Left renal pelvis (tissue), 4 donors: ENCODE results near the gene FAM222A. TPM values are rescaled to one million over a fixed set of nuclear protein-coding genes. Genes with fewer than 3 reads are reported as not detected.

Experiments used
- DNase-seq, 4 donors: peaks; one replicate each; pipeline ENCODE4 v3.0.0-alpha.2; 2013; ENCODE audit warnings: low read depth in 4 of 4, low spot score in 3 of 4
- polyA plus RNA-seq, 4 donors: library from polyadenylated mRNA; unstranded; fragments of 120-200 nt; gene quantifications; one replicate each; pipeline ENCODE4 v1.2.1, GENCODE V29; 2013; ENCODE audit not compliant: insufficient read length in 4 of 4

FAM222A gene
- polyA plus RNA-seq, 4 donors: 2.1 to 10.1 (median 6.5) TPM

DNA sequence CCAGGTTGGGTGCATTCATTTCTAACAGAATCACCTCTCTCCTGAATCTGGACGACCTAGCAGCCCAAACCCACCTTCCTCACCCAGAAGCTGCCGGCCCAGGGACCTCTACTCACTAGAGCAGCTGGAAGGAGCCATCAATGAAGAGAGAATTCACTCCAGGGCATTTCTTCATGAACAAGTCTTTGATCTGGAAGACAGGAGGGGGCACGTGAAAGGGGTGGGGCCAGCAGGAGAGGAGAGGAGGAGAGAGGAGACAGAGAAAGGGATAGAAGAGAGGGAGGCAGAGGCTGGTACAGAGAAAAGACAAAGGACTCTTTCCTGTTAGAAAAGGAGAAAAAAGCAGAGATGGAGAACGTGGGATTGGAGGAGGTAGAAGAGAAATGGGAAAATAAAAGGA, 79.8 kb downstream of the FAM222A start:
- no peak for DNase-seq

DNA sequence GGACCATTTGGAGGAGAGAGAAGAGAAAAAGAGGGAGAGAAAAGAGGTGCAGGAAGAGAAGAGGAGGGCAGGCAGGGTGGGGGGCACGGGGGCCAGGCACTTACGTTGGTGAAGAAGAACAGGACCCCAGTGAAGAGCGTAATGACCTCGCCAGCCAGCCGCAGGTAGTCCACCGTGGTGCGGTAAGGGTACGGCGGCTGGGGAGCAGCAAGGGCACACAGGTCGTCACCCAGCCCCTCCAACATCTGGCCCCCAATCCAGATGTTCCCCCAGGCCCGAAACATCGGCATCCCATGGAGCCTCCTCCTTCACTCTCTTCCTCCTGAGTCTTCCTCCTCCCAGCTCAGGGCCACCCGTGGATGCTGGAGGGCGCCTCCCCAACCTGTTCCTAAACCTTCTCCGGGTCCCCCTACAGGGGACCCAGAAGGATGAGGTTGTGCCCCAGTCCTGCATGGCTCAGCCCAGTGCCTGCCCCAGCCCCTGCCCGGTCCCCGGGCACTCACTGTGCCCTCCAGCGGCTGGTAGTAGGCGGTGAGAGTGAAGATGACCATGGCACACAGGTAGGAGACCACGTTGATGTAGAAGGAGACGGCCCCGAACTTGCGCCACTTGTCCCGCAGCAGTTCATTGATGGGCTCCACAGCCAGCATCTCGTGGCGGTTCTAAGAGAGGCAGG, 80.3 kb downstream of the FAM222A start:
- DNase-seq: no peak

DNA sequence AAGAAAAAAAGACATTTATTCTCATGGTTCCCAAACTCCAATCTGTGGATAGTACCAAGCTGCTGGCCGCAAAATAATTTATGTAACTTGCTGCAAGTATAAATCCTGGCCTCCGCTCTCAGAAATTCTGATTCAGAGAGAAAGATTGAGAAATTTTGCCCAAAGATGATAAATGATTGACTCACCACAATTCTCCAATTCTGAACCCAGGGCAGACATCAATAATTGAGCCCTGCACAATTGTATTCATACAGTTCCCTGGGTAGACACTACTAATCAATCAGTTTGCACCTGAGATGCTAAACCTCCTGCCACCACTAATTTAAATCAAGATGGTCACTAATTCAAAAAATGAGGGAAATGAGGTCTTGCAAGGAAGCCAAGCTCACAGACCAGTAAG, 81.4 kb downstream of the FAM222A start:
- DNase-seq: no peak

DNA sequence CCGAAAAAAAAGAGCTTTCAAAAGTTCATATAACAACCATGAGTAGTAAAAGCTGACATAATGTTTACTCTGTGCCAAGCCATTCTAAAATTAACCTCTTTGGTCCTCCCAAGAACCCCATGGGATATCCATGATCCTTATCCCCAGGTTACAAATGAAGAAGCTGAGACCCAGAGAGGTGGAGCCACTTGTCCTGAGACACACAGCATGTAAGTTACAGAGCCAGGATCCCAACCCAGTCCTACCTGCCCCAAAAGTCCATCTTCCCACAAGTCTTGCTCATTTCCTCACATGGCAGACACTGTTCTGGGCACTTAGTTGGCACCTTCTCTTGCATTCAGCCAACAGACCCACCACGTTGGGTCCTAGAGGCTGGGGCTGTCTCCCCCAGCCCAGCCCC, 82.4 kb downstream of the FAM222A start:
- DNase-seq: no peak

DNA sequence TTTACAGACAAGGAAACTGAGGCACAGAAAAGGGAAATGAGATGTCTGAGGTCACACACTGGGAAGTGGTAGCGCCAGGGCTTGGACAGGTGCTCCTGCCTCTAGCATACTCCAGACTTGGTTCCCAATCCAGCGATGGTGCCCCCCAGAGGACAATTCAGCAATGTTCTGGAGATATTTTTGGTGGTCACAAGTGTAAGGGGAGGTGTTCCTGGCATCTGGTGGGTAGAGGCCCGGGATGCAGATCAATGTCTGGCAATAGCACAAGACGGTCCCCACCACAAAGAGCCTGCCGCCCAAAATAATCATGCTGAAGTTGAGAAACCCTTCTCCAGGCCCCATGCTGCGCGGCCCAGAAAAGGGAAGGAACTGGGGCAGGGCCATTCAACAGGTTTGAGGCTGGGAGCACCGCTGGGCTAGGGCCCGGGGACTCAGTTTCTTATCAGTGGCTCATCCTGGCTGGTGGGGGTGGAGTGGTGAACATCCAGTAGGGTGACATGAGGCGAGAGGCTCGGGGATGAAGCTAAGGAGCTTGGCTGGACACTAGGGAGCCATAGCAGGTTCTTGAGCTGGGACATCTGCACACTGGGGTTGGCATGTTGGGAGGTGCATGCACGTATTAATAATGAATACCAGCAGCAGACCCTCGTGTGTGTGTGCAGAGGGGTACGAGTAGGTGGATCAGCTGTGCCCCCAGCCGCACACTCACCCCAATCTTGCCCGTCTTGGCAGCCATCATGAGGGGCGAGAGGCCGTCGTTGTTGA, 84.5 kb downstream of the FAM222A start:
- DNase-seq: no peak

DNA sequence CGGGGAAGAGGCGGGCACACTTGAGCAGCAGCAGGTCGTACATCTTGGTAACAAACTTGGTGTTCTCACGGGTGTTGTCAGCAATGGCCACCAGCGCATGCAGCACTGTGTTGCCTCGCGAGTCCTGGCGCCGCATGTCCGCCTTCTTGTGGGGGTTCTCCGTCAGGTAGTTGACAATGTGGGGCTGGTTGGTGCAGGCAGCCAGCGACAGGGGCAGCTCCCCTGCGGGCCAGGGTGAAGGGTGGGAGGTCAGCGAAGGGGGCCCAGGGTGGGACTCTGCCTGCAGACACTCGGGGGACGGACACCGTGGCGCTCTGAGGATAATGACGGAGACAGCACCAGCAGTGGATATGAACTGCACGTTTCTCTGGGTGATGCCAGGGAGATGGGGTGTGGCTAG, 85.1 kb downstream of the FAM222A start:
- DNase-seq: no peak

DNA sequence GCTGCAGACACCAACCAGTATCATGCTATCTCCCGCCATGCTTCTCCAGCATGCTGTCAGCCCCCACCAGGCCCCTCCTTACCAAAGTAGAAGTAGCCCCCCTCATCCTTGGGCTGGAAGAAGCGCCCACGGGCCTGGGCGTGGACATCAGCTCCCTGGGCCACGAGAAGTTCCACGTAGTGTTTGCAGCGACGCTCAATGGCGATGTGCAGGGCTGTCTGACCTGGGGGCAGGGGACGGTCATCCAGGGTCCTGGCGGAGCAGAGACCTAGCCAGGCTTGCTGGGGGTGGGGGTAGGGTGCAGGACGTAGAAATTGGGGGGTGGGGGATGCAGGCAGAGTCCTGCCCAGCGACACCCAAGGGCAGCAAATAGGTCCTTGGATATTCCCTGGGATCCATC, 86.9 kb downstream of the FAM222A start:
- no peak for DNase-seq

DNA sequence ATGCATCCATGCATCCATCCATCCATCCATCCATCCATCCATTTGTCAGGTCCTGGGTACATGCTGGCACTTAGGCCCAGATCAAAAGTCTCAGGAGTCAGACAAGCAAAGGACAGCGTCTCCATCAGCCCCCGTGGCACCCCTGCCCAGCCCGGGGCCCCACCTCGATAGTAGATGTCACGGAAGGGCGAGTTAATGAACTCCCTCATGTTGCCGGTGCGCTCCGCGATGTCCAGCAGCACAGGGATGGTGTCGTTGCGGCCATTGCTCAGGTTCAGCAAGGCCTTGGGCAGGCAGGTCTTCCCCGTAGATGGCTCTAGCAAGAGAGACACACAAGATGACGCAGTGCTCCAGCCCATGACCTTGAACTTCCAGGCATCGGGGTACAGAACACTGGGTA, 89.2 kb downstream of the FAM222A start:
- DNase-seq: no peak

DNA sequence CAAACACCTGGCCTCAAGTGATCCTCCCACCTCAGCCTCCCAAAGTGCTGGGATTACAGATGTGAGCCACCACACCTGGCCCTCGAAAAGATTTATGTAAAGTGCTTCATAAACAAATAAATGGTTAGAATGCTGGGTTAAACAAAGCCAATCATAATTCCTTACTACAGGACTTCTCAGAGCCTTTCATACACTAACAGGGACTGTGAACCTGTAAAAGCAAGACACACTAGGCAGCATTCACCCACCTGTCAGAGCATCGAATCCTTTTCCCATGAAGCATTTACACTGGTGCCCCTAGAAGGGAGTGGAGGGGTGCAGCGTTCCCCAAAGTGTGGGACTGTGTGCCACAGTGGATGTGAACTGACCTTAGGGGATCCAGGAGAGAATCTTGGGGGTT, 90.1 kb downstream of the FAM222A start:
- no peak for DNase-seq

DNA sequence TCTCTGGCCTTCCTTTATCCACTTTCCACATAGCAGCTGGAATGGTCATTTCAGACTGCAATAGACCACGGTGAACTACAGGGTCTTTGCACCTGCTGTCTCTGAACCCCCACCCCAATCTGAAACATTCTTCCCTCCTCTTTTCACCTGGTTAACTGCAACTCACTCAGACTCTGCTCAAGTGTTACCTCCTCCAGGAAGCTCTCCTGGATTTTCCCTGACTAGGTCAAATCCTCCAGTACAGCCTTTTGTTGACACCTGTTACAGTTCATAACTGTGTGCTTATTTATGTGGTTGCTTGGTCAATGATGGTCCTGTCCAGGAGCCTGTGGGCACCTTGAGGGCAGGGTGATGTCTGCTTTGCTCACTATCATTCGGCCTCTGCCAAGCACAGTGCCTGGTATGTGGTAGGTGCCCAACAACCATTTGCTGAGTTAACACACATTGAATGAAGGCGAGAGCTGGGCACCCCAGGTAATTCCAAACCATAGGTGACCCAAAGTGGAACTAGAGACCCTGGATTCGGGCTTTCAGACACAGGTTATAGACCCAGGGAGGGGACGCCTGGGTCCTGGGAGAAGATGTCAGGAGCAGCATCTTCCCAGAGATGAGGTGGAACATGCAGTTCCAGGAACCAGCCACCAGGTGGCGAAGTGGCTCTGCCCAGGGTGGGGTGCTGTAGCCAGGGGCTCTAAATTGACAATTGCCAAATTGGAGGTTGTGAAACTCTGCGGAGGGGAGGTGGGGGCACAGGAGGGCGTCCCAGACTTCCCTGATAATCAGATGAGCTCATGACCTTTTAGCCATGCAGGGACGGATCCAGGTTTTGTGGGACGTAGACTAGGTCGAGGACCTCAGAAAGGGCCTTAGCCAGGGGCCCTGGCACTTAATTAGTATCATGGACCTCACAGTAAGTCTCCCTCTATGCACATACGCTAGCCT, 91.5 kb downstream of the FAM222A start:
- DNase-seq: peak in 3 of 4 donors; percentile 9 to 22 (median 18)

DNA sequence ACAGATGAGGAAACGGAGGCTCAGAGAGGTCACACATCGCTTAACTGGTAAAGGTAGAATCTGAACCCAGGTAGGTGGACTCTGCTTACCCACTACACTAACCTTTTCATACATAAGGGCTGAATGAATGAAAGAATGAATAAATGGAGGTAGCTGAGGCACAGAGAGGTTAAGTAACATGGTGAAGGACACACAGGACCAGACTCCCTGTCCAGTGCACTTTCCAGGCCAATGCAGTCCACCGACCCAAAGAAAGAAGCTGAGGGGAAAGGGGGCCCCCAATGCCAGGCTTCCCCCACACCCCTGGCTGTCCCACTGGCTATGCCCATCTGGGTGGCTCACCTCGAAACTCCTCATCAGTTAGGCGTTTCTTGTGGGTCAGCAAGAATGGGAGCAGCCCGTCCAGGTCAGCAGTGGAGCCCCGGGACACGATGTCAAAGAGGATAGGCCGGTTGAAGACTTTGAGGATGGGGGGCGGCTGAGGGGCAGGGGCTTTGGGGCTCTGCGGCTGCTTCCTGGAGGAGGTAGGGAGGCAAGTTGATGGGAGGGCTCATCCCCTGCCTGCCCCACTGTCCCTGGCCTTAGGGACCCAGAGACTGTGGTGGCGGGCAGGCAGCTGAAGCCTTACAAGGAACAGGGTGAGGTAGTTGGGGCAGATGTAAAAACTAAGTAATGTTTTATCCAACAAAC, 94.5 kb downstream of the FAM222A start:
- DNase-seq: no peak

DNA sequence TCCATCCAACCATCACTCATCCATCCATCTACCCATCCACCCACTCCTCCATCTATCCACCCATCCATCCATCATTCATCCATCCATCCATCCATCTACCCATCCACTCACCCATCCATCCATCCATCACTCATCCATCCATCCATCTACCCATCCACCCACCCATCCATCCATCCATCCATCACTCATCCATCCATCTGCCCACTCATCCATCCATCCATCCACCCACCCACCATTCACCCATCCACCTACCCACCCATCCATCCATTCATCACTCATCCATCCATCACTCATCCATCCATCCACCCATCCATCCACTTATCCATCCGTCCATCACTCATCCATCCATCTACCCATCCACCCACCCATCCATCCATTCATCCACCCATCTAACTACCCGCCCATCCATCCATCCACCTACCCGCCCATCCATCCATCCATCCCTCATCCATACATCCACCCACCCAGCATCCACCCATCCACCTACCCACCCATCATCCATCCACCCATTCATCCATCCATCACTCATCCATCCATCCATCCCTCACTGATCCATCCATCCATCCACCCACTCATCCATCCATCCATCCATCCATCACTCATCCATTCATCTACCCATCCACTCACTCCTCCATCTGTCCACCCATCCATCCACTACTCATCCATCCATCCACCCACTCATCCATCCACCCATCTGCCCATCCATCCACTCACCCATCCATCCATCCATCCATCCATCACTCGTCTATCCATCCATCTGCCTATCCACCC, 95.4 kb downstream of the FAM222A start:
- DNase-seq: no peak

DNA sequence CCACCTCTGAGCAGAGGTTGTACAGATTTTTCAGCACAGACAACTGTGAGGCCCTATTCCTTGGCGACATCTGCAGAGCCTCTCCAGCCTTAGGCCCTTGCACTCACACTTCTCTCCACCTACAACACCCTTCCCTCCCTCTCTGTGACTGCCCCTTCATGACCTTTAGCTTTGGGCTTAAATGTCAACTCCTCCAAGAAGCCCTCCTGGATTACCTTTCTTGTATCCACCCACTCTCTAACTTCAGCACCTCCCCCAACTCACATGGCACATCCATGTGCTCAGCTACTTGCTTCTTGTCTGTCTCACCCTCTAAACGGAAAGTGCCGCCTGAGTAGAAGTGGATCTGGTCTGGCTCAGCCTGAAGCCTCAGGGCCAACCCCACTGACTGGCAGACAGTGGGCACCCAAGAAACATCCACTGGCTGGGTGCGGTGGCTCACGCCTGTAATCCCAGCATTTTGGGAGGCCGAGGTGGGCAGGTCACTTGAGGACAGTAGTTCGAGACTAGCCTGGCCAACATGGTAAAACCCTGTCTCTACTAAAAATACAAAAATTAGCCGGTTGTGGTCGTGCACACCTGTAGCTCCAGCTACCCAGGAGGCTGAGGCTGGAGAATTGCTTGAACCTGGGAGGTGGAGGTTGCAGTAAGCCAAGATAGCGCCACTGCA, 97.5 kb downstream of the FAM222A start:
- no peak for DNase-seq

DNA sequence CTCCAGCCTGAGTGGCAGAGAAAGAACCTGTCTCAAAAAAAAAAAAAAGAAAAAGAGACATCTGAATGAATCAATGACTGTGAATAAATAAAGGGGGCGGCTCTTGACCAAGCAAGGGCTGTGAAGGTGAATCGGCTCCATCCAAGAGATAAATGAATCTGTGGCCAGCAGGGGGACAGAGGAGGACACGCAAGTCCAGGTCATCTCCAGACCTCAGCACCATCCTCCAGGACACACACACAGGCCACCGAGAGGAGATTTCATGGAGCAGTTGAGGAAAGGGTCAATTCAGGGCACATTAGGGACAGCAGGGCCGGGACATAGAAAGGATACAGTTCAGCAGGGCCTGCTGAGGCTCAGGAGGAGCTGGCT, 98.0 kb downstream of the FAM222A start:
- no peak for DNase-seq

DNA sequence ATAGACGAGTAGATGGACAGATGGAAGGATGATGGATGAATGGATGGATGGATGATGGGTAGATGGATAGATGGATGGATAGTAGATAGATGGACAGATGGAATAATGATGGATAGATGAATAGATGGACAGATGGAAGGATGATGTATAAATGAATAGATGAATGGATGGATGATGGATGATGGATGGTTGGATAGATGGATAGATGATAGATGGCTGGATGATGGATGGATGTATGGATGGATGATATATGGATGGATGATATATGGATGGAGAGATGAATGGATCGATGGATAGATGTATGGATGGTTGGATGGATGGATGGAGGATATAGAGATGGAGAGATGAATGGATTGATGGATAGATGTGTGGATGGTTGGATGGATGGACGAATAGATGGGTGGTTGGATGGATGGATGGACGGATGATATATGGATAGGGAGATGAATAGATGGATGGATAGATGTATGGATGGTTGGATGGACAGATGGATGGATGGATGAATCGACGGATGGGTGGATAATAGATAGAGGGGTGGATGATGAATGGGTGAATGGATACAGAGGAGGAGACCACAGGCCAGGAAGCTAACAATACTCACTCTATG, 100.3 kb downstream of the FAM222A start:
- no peak for DNase-seq

DNA sequence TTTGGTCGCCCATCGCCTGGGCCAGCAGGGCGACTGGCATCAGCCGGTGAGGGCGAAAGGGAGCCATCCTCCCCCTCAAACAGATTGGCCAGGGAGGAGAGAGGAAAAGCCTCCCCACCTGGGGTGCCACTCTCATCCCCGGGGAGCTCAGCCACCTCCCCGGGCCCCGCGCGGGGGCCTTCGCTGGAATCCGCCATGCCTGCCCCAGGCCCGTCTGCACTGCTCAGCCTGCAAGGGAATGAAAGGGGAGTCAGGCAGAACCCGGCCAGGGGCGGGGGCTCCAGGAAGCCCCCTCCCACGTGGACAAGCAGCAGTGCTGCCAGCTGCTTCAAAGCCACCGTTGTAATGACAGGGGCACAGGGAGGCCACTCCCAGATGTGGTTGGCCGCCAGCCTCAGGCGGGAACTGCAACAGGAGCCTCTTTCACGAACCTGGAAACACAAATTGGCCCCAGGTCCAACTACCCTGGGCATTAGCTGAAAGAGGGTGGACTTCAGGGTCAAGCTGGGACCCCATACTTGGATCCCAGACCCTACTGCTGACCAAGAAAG, 101.0 kb downstream of the FAM222A start:
- DNase-seq: no peak

DNA sequence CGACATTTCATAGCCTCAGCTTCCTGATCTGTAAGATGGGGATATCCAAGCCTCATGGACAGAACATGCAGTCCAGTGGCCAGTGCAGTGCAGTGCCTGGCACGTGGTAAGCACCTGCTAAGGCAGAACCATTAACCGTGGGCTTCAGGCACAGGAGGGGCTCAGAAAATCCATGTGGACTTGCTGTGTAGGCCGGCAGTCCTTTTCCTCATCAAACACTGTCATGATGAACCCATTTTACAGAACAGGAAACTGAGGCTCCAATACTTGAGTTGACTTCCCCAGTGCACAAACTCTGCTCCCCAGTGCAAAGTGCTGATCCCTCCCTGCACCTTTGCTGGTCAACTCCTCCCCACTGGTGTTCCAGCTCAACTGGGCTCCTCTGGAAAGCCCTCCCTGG, 101.6 kb downstream of the FAM222A start:
- DNase-seq: no peak

DNA sequence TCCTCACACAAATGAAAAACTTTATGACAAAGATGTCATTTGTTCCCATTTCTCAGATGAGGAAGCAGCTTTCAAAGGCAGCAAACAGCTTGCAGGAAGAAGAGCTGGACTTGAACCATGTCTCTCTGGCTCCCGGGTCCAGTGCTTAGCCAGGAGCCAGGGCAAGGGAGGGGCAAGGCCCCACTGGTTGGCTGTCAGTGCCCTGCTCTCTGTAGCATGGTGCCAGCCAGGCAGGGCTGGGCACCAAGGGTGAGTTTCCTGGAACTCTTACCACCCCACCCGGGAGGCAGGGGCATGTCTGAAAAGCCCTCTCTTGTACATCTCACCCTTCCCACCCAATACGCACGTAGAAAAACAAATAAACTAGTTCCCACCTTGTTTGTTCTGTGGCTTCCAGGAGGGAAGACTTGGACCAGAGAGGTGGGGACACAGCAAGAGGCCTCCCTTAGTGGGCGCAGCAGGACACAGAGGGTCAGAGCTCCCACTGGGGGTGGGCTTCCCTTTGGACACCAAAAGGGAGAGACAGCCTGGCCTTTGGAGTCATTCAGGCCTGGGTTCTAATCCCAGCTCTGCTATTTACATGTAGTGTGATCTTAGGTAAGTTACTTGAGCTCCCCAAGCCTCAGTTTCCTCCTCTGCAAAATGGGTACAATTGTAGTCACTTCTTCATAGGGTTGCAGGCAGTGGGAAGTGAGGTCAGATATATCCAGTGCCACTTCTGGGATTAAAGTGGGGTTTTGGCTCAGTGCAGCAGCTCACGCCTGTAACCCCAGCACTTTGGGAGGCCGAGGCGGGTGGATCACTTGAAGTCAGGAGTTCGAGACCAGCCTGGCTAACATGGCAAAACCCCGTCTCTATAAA, 102.4 kb downstream of the FAM222A start:
- DNase-seq: no peak
